H1 (cell line): ENCODE data around the gene CHST3.

ENCODE experiments used
- CBX5 ChIP-seq: fragments of 300-800, 300-1000 bp; sonication (generic); IDR thresholded peaks from 2 replicates; pipeline ENCODE4 v1.7.1; 2016; ENCODE audit warnings: antibody characterized with exemption, low read length, low read depth
- CTCF ChIP-seq, 3 experiments: IDR thresholded peaks; 1 replicate in 2 of 3; 2 replicates in 1 of 3; pipeline versions ENCODE4 v1.5.1 to v1.6.1; 2011; ENCODE audit warnings: low read length in 3 of 3, mild to moderate bottlenecking in 3 of 3, inconsistent platforms in 2 of 3, low read depth in 1 of 3, moderate library complexity in 1 of 3; ENCODE audit not compliant: insufficient read depth in 1 of 3; ENCODE audit errors: control extremely low read depth in 1 of 3

GRCh38 chr10:72056932-72057751 is 92.9 kb downstream of the CHST3 start:
- no peak for TF ChIP-seq CTCF (IDR thresholded peaks at IDR 0.05; ENCODE audit: control extremely low read depth in 1 of 3, insufficient read depth in 1 of 3, low read depth in 1 of 3, low read length in 3 of 3)
- no peak for TF ChIP-seq CBX5
